Muscle of leg (tissue), 11 donors: ENCODE results near the gene PARD6G. TPM values are rescaled to one million over a fixed set of nuclear protein-coding genes. Genes with fewer than 3 reads are reported as not detected.

Experiments
- DNase-seq: peaks from one replicate; pipeline ENCODE4 v3.0.0; 2013
- H3K27ac ChIP-seq: one replicate; pipeline ENCODE4 v1.5.1; 2013; ENCODE audit warnings: mild to moderate bottlenecking, low read length, control low read depth
- H3K27me3 ChIP-seq: one replicate; pipeline ENCODE4 v1.6.1; 2013; ENCODE audit warnings: low read length; ENCODE audit not compliant: control insufficient read depth, insufficient read depth
- H3K36me3 ChIP-seq: one replicate; pipeline ENCODE4 v1.6.1; 2013; ENCODE audit warnings: low read length; ENCODE audit not compliant: control insufficient read depth, insufficient read depth
- H3K4me1 ChIP-seq: one replicate; pipeline ENCODE4 v1.6.1; 2013; ENCODE audit warnings: low read length; ENCODE audit not compliant: control insufficient read depth, insufficient read depth
- H3K4me3 ChIP-seq: one replicate; pipeline ENCODE4 v1.5.1; 2013; ENCODE audit warnings: low read length, control low read depth
- H3K9me3 ChIP-seq: replicated peaks from 2 replicates; pipeline ENCODE4 v1.6.1; 2013; ENCODE audit warnings: low read depth, low read length; ENCODE audit not compliant: control insufficient read depth
- WGBS: methylation state at CpG from one replicate; pipeline ENCODE4 v1.1.5; 2013; ENCODE audit warnings: missing lambda C conversion rate; ENCODE audit not compliant: insufficient coverage; 5-methylcytosine and 5-hydroxymethylcytosine counted together
- polyA plus RNA-seq, 8 donors: library from polyadenylated mRNA; unstranded; fragments of 120-200 nt; gene quantifications; one replicate each; pipeline versions ENCODE4 v1.2.1 to v1.2.3, GENCODE V29; 2013; ENCODE audit warnings: inconsistent platforms in 1 of 8, low replicate concordance in 1 of 8; ENCODE audit not compliant: insufficient read length in 8 of 8, insufficient read depth in 1 of 8
- total RNA-seq: library from RNA; stranded (reverse); fragments of 120-200 nt; gene quantifications from one replicate; pipeline ENCODE4 v1.2.4, GENCODE V29; 2013

PARD6G gene
- total and polyA plus RNA-seq, 9 donors: 2.9 to 9.6 (median 6.9) TPM

DNA sequence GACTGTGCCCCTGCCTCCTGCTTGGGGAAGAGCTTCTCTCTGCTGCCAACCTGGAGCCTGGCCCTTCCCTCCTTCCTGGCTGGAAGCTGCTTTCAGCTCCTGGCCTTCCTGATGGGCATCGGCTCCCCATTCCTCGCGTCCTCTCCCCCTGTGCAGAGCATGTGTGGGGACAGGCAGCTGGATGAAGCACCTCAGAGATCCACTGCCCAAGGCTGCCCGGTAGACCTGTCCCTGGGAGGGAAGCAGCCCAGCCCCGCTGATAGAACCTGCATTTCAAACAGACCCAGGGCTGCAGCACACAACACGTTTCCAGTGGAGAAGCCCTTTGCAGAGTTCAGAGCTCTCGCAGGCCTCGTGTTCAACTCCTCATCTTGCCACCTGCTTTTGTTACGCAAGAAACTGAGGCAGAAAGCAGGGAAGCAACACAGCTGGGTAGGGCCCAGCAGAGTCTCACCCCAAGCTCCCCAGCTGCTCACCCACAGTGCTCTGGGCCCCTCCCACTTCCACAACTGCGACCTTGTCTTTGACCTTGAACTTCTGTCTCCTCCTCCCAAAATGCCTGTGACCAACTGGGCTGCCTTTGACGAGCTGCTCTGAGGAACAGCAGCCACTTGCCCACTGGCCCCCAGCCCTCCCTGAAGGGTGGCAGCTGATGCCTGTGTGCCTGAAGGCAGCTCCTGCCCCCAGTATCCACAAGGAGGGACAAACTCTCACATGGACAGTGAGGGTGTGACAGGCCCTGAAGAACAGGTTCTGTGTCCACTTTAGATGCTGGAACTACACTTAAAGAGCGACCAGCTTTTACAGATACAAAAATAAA is 65.5 kb downstream of the PARD6G start:
- 73% methylated on average over 11 of the region's 12 CpGs for WGBS

DNA sequence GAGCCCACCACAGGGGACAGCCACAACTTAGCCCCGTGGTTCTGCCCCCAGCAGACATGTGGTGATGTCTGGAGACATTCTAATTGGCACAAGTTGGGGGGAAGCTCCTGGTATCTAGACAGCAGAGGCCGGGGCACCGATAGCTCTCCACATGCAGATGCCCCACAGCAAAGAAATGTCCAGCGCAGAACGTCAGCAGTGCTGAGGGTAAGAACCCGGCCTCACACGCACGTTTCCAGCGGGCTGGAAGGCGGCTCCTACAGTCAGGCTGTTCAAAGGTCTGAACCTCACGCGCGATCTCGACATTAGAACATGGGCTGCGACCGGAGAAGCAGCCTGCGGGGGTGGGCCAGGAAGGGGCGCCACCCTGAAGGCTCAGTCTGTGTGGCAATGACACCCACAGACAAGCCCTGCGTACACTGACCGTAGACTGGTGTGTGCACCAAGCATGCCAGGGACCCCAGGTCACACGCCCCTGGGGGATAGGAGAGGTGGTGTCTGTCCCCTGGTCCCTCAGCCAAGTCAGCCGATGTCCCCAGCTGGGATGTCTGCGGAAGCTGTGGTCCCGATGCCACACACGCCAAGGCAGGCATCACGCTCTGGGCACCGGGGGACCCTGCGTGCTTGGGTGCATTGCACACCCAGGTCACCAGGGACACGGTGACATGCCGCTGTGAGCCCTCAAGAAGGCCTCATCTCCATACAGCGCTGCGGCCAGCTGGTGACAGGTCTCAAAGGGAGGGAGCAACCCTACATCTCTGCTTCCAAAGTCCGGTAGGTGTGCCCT is 66.3 kb downstream of the PARD6G start:
- no peak for DNase-seq
- Histone ChIP-seq H3K4me1 (peaks cover 4% of the 10 kb centered on the region), H3K27me3 (no peaks in the 10 kb centered on the region), H3K9me3 (no peaks in the 10 kb centered on the region), H3K4me3 (no peak overlapping the region), H3K27ac (no peak overlapping the region), H3K36me3 (no peaks in the 10 kb centered on the region)
- WGBS: 93% methylated on average over 32 of the region's 33 CpGs

More for the DNA sequence above, 65.5 kb downstream of the PARD6G start:
- H3K4me1 ChIP-seq: peaks cover 4% of the 10 kb centered on the region
- H3K36me3 ChIP-seq: no peaks in the 10 kb centered on the region
- H3K27ac ChIP-seq: no peak overlapping the region
- H3K4me3 ChIP-seq: no peak overlapping the region
- peak; percentile 23 for DNase-seq
- no peaks in the 10 kb centered on the region for H3K9me3 ChIP-seq
- H3K27me3 ChIP-seq: no peaks in the 10 kb centered on the region

GRCh38 chr18:80179857-80180558 is 67.3 kb downstream of the PARD6G start:
- Histone ChIP-seq H3K4me1 (peaks cover 4% of the 10 kb centered on the region), H3K27ac (no peak overlapping the region), H3K9me3 (no peaks in the 10 kb centered on the region), H3K27me3 (no peaks in the 10 kb centered on the region), H3K36me3 (no peaks in the 10 kb centered on the region), H3K4me3 (no peak overlapping the region)
- DNase-seq: no peak
- WGBS: 85% methylated on average over 17 of the region's 20 CpGs

DNA sequence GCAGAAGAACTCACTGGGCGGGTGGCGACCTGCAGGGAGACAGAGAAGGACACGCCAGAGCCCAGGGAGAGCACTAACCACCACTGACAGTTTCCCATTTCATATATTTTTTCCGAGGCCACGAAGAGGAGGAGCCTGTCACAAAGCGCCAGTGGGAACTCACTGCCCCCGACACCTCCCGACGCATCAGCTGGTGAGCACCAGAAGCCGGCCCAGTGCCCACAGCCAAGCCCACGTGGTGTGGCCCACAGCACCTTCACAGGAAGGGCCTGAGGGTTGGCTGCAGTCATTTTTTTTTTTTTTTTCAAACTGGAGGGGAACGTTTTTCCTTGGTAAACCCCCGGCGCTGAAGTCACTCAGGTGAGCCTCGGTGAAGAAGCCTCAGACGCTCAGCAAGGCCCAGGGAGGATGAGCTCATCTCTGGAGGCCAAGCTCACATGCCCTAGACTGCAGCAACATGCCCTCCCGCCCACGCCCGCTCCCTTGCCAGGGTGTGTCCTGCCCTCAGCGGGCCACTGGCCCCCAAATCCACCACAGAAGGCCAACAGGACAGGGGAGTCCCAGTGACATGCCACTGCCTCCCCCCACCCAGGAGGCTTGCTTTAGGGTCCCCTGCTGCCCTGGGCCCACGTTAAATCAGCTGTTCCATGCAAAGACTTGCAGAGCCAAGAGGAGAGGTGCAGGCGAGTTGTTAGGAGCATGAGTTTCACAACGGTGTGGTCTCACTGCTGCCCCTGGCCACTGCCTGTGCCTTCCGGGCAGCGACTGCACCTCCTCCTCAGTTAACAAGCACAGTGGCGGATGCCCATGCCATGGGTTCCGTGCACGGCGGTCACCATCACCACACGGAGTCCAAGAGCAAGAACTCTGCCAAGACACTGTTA is 68.1 kb downstream of the PARD6G start:
- H3K27me3 ChIP-seq: no peaks in the 10 kb centered on the region
- DNase-seq: no peak
- no peaks in the 10 kb centered on the region for H3K36me3 ChIP-seq
- 89% methylated on average over 18 of the region's 30 CpGs for WGBS
- H3K4me1 ChIP-seq: peaks cover 4% of the 10 kb centered on the region
- no peak overlapping the region for H3K27ac ChIP-seq
- no peak overlapping the region for H3K4me3 ChIP-seq
- no peaks in the 10 kb centered on the region for H3K9me3 ChIP-seq

- H3K27me3 ChIP-seq: no peaks in the 10 kb centered on the region
- no peak overlapping the region for H3K4me3 ChIP-seq
- no peak overlapping the region for H3K27ac ChIP-seq
- no peaks in the 10 kb centered on the region for H3K36me3 ChIP-seq
- H3K4me1 ChIP-seq: peaks cover 4% of the 10 kb centered on the region
- no peak for DNase-seq
- WGBS: 88% methylated on average over 8 of the region's 8 CpGs
- no peaks in the 10 kb centered on the region for H3K9me3 ChIP-seq
Measured at GRCh38 chr18:80177128-80177527, 70.2 kb downstream of the PARD6G start.

DNA sequence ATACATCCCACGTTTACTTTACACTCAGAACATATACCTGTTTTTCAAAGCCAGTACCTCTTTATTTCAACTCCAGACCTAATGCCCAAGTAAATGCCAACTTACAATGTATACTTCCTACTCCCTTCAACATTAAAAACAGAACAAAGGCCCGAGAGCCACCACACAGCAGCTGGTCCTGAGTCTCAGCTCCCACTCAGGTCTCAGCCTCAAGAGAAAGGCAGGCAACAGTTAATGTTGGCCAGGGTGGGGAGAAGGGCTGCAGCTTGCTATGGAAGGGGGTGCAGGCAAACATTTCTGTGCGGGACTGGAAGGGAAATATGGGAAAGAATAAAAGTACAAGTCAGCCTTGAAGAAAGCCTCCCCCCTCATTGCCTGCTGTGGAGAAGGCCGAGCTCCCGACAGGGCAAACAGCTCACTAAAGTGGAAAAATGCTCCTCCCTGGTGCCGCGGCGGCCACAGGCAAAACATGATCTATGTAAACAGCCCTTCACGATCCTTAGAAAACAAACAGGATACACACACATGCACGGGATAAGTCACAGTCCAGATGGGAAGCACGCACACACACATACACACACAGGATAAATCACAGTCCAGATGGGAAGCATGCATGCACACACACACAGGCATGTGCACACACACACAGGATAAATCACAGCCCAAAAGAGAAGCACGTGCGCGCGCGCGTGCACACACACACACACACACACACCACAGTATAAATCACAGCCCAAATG is 70.8 kb downstream of the PARD6G start:
- Histone ChIP-seq H3K4me1 (no peaks in the 10 kb centered on the region), H3K27me3 (no peaks in the 10 kb centered on the region), H3K27ac (no peak overlapping the region), H3K4me3 (no peak overlapping the region), H3K36me3 (no peaks in the 10 kb centered on the region), H3K9me3 (no peaks in the 10 kb centered on the region)
- 27% methylated on average over 5 of the region's 17 CpGs for WGBS
- peak; percentile 40 for DNase-seq

- no peak overlapping the region for H3K27ac ChIP-seq
- H3K9me3 ChIP-seq: no peaks in the 10 kb centered on the region
- no peak overlapping the region for H3K4me3 ChIP-seq
- peaks cover 3% of the 10 kb centered on the region for H3K4me1 ChIP-seq
- H3K36me3 ChIP-seq: no peaks in the 10 kb centered on the region
- no peak for DNase-seq
- H3K27me3 ChIP-seq: no peaks in the 10 kb centered on the region
- WGBS: 77% methylated on average over 12 of the region's 18 CpGs
Measured at GRCh38 chr18:80175451-80176204, 71.7 kb downstream of the PARD6G start.

DNA sequence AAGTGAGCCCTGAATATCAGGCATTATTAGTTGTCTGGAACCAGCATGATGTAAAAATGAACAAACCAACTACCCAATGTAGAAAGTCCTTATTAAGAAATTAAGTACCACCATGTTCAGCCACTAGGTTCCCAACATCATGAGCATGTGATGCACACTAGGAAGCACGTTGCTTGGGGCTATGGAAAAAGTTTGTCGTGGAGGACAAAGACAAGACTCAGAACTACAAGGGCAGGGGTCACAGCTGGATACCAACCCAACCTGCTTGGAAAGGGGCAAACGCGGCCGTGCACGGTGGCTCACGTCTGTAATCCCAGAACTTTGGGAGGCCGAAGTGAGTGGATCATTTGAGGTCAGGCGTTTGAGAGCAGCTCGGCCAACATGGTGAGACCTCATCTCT is 74.3 kb downstream of the PARD6G start:
- 87% methylated on average over 8 of the region's 10 CpGs for WGBS

More for the DNA sequence above, 74.3 kb downstream of the PARD6G start:
- Histone ChIP-seq H3K4me1 (peaks cover 3% of the 10 kb centered on the region), H3K9me3 (no peaks in the 10 kb centered on the region), H3K27ac (no peak overlapping the region), H3K27me3 (no peaks in the 10 kb centered on the region), H3K36me3 (no peaks in the 10 kb centered on the region), H3K4me3 (no peak overlapping the region)
- DNase-seq: no peak
